Activated effector memory CD4-positive, alpha-beta T cell treated with anti-CD3 and anti-CD28 coated beads, Interleukin-2, amount 50 U/mL, for 16 hours (primary cell): Measurements from ENCODE around the gene LUC7L2.
"Not testable (repeated sequence)": the region's sequence is repeated elsewhere in the genome, so short reads cannot be mapped to it uniquely, and the experiment has no call there.

Experiments used
- DNase-seq: peaks from one replicate; pipeline ENCODE4 v3.0.0-alpha.2; 2020

Gene LUC7L2

DNA sequence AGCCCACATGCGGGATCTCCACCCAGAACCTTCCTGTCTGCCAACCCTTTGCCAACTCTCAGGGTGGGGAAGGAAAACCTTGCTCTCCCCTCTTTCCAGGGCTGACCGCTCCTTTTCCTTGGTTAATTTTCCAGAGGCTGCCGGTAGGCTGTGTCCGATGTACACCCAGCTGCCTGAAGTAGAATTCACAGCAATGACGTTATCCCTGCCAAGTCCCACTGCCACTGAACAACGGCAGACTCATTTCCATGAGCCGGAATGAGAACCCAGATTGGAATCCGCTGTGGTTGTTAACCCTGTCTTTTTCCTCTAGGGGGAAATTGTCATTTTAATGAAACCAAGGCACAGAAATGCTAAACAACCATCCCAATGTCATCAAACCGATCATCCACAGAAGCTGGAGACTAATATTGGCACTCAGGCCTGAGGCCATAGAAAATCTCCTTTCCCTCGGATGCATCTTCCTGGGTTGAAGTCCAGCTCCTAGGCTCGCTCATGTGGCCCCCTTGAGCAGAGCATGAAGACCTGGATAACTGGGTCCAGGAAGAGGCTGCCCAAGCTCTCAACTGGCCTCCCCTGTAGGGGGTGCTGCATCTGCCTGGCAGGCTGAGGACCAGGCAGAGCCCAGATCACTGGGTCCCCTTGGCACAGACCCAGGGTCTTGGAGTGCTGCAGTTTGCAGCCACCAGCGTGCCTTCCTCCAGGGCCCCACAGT lies 93.4 kb downstream of the LUC7L2 start:
- DNase-seq: no peak

DNA sequence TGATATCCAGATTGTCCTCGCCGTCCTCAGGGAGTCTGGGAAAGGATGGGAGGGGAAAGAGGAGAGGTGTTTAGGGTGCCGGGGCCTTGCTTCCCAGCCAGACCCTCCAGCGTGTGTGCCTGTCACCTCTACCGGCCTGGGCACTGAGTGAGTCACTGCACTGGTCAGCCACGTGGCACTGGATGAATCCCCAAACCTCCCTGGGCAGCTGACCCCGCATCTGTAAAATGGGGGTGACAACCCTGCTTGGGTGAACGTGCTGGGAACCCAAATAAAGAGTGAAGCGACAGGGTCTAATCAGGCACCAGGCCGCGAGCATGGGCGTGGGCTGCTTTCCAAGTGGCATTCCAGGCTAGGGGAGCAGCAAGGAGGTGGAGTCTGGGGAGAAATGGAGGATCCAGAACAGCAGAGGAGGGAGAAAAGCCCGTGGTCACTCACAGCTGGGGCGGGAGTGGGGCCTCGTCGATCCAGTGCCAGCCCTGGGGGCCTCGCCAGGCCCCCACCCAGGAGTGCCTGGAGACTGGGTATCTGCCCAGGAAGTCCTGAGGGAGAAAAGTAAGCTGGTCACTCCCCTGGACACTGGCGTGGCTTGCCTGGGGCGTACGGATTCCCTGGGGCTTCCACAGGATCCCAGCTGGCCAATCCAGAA lies 94.1 kb downstream of the LUC7L2 start:
- no peak for DNase-seq

DNA sequence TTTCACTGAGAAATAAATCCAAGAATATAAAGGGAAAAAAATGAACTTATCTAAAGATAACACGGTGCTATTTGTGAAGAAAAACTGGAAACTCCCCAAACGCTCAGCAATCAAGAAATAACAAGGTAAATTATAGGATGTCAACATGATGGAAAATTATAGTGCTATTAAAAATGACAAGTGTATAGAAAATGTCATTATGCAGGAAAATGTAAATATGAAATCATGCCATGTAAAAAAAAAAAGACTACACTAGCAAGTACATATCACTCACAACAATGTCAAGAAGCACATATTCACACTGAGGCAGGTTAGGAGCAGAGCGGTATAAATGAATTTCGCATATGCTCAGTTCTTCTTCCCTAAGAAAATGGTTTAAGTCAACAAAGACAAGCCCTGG lies 96.1 kb downstream of the LUC7L2 start:
- DNase-seq: no peak

DNA sequence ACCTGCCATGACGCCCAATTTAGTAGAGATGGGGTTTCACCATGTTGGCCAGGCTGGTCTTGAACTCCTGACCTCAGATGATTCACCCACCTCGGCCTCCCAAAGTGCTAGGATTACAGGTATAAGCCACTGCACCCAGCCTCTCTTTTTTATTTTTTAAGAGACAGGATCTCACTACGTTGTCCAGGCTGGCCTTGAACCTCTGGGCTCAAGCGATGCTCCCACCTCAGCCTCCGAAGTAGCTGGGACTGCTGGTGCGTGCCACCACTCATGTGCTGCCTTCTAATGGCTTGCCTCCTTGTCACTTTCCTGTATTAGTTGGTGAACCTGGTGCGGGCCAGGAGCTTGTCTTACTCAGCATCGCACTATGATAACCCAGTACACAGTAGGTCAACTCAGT lies 96.8 kb downstream of the LUC7L2 start:
- no peak for DNase-seq

DNA sequence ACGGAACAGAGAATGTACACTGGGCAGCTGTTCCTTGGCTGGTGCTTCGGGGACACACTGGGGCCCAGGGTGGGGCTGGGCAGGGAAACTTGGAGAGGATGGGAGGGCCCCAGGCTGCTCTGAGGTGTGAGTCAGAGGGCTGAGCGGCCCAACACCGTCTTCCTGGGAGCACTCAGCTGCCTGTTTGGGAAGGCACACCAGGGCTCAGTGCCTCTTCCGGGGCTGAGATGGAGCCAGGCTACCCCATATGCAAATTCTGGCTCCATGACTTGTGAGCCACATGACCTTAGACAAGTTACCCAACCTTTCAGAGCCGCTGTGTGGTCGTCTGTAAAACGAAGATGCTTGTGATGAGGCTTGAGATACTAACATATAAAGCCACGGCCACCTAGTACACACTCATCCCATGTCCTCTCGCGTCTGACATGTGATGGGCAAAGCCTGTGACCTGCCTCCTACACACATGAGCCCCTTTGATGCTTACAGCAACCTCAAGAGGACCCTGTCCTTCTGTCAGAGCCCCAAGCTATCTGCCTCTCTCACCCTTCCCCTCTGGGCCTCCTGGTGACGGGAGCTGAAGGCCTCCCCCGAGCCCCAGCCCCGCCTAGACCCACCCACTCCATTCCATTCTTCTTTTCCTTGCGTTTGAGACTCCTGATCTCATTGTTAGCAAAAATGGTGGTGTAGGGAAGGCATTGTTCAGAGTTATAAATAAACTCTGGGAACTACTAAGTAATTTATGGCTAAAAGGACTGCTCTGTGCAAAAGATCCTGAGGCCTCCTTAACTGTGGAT lies 97.7 kb downstream of the LUC7L2 start:
- DNase-seq: no peak

DNA sequence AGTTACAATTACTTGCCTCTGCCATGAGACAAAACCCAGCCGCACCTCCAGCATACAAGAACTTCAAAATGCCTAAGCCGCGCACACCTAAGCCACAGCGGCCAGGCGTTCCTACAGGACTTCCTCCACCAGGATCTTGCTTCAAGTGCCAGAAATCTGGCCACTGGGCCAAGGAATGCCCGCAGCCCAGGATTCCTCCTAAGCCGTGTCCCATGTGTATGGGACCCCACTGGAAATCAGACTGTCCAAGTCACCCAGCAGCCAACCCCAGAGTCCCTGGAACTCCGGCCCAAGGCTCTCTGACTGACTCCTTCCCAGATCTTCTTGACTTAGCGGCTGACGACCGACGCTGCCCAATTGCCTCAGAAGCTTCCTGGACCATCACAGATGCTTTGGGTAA lies 103.7 kb downstream of the LUC7L2 start:
- DNase-seq: not testable (repeated sequence)

DNA sequence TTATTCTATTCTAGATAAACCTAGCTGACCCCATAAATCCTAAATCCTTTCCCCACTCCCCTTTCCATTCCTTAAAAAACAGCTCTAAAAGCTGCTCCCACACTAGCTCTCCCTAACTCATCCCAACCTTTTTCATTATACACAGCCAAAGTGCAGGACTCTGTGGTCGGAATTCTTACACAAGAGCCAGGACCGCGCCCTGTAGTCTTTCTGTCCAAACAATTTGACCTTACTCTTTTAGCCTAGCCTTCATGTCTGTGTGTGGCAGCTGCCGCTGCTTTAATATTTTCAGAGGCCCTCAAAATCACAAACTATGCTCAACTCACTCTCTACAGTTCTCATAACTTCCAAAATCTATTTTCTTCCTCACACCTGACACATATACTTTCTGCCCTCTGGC lies 104.8 kb downstream of the LUC7L2 start:
- not testable (repeated sequence) for DNase-seq

DNA sequence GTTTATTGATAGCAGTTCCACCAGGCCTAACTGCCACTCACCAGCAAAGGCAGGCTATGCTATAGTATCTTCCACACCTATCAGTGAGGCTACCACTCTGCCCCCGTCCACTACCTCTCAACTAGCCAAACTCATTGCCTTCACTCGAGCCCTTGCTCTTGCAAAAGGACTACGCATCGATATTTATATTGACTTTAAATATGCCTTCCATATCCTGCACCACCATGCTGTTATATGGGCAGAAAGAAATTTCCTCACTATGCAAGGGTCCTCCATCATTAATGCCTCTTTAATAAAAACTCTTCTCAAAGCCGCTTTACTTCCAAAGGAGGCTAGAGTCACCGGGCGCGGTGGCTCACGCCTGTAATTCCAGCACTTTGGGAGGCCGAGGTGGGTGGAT lies 105.4 kb downstream of the LUC7L2 start:
- not testable (repeated sequence) for DNase-seq

DNA sequence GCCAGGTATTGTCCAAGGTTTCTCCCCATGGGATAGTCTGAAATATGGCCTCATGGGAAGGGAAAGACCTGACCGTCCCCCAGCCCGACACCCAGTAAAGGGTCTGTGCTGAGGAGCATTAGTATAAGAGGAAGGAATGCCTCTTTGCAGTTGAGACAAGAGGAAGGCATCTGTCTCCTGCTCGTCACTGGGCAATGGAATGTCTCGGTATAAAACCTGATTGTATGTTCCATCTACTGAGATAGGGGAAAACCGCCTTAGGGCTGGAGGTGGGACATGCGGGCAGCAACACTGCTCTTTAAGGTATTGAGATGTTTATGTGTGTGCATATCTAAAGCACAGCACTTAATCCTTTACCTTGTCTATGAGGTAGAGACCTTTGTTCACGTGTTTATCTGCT lies 108.0 kb downstream of the LUC7L2 start:
- DNase-seq: not testable (repeated sequence)

DNA sequence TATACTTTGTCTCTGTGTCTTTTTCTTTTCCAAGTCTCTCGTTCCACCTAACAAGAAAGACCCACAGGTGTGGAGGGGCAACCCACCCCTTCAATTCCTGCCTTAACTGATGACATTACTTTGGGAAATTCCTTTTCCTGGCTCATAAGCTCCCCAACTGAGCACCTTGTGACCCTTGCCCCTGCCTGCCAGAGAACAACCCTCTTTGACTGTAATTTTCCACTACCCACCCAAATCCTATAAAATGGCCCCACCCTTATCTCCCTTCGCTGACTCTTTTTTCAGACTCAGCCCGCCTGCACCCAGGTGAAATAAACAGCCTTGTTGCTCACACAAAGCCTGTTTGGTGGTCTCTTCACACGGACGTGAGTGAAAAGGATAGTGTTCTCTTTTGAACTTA lies 108.6 kb downstream of the LUC7L2 start:
- DNase-seq: not testable (repeated sequence)

DNA sequence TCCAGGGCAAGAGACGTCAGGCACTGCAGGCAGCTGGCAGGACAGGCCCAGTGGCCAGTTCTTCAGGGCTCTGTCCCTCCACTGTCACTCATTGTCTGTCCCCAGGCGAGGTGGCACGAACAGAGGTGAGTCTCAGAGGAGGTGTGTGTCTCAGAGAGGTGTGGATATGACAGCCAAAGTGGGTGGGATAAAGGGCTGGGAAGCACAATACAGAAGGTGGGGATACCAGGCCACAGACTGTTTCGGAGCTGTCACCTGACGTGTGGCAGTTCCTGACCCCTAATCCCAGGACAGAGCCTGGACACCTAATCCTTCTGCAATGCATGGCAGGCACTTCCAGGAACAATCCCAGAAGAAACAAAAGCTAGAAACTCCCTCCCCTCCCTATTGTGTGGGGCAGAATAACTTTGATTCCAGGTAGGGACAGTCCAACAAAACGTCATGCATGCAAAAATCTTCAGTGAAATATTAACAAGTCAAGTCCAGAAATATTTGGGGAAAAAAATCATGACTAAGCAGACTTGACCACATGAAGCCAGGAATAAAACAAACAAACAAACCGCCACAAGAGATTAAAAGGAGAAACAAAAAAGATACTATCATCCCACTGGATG lies 112.2 kb downstream of the LUC7L2 start:
- DNase-seq: no peak
